Kidney (tissue), 14 donors: Measurements from ENCODE around the gene BRD2. TPM values are rescaled to one million over a fixed set of nuclear protein-coding genes. Genes with fewer than 3 reads are reported as not detected.

Source experiments
- DNase-seq, 5 donors: peaks; one replicate each; pipeline ENCODE4 v3.0.0-alpha.2; 2013 to 2020
- FAIRE-seq: peaks from 2 replicates; lab custom pipeline; 2012; peaks lifted over from hg19 to GRCh38; lab: Jason Lieb, UNC
- H3K27ac ChIP-seq, 2 donors: one replicate each; pipeline ENCODE4 v1.7.0; 2013; ENCODE audit warnings: low read depth in 2 of 2, low read length in 2 of 2, inconsistent platforms in 1 of 2
- H3K27me3 ChIP-seq: one replicate; pipeline ENCODE4 v1.7.1; 2013; ENCODE audit warnings: low read length, inconsistent platforms; ENCODE audit not compliant: control insufficient read depth, insufficient read depth
- H3K36me3 ChIP-seq, 3 donors: one replicate each; pipeline versions ENCODE4 v1.7.0 to v1.7.1; 2013; ENCODE audit warnings: low read length in 3 of 3, control low read depth in 1 of 3, inconsistent platforms in 1 of 3; ENCODE audit not compliant: insufficient read depth in 3 of 3, control insufficient read depth in 2 of 3
- H3K4me1 ChIP-seq, 3 donors: one replicate each; pipeline versions ENCODE4 v1.7.0 to v1.7.1; 2013; ENCODE audit warnings: low read length in 3 of 3, inconsistent platforms in 1 of 3, low read depth in 1 of 3; ENCODE audit not compliant: control insufficient read depth in 2 of 3, insufficient read depth in 2 of 3
- H3K4me3 ChIP-seq, 3 donors: one replicate each; pipeline versions ENCODE4 v1.7.0 to v1.8.1; 2013; ENCODE audit warnings: low read length in 3 of 3, control low read depth in 1 of 3, inconsistent platforms in 1 of 3
- H3K9ac ChIP-seq, 3 donors: one replicate each; pipeline versions ENCODE4 v1.7.0 to v1.7.1; 2013; ENCODE audit warnings: low read length in 3 of 3, control low read depth in 1 of 3, inconsistent platforms in 1 of 3
- H3K9me3 ChIP-seq, 3 donors: one replicate each; pipeline versions ENCODE4 v1.7.0 to v1.7.1; 2013; ENCODE audit warnings: low read length in 3 of 3, control low read depth in 1 of 3, inconsistent platforms in 1 of 3; ENCODE audit not compliant: control insufficient read depth in 2 of 3, insufficient read depth in 1 of 3
- CTCF ChIP-seq: IDR thresholded peaks from 3 replicates; pipeline ENCODE4 v1.5.1; 2012; ENCODE audit warnings: mild to moderate bottlenecking, moderate library complexity, borderline replicate concordance; ENCODE audit not compliant: insufficient read depth; ENCODE audit errors: extremely low read depth
- intact Hi-C: fragments of 100-400 bp; cut with DNase I; formaldehyde crosslinking; loops from one replicate; pipeline ENCODE4 v1.11.1; 2022
- polyA plus RNA-seq: library from polyadenylated mRNA; stranded (reverse); fragments of 350-450 nt; fragmentation: Illumina TruSeq; extraction: RNeasy Lipid Tissue Mini Kit (QIAGEN cat#74804); gene quantifications from one replicate; pipeline ENCODE4 v1.2.3, GENCODE V29; 2014; ENCODE audit warnings: low read depth, low replicate concordance; ENCODE audit not compliant: insufficient read depth
- total RNA-seq: library from RNA; stranded (reverse); fragmentation: NEBNext Ultra II Directional; extraction: Animal tissue kit (Norgen Biotek cat#: 25700); gene quantifications from one replicate; pipeline ENCODE4 v1.2.1, GENCODE V29; 2021
- donor health status: control.
- donor health status: control.
- donor health status: control.
- donor health status: control.
- donor health status: control.
- donor health status: DM: yes; HTN: yes; CAD: no.
- donor health status: Normal renal cell carcinoma (clear cell type).

The BRD2 gene
- total and polyA plus RNA-seq, 2 donors from 2014 or later: 73.9 to 184 TPM

GRCh38 chr6:32964776-32965175, 3.6 kb upstream of the BRD2 start:
- TF ChIP-seq CTCF: no peak
- intact Hi-C loops: no loop called here
- Histone ChIP-seq H3K27me3 (no peaks in the 10 kb centered on the region), H3K4me3 (no peak overlapping the region), H3K9ac (no peak overlapping the region), H3K27ac (no peak overlapping the region), H3K4me1 (peaks cover 10 to 16% (median 11%) of the 10 kb centered on the region in 3 donors), H3K36me3 (no peaks in the 10 kb centered on the region), H3K9me3 (no peaks in the 10 kb centered on the region)
- FAIRE-seq (no peak), DNase-seq (no peak)

- Histone ChIP-seq H3K27me3 (no peaks in the 10 kb centered on the region), H3K9ac (peak overlapping the region; percentile 63 to 100 (median 98)), H3K36me3 (peaks cover 0 to 1% (median 0%) of the 10 kb centered on the region in 3 donors), H3K4me3 (peak overlapping the region; percentile 81 to 99 (median 84)), H3K27ac (peak overlapping the region; percentile 100), H3K4me1 (peaks cover 10 to 16% (median 11%) of the 10 kb centered on the region in 3 donors), H3K9me3 (no peaks in the 10 kb centered on the region)
- TF ChIP-seq CTCF: peak; percentile 47
- intact Hi-C loops: no loop called here
- peak in 3 of 5 donors; percentile 40 to 84 (median 72) for DNase-seq
- no peak for FAIRE-seq
These were observed 973 bp upstream of the BRD2 start for GRCh38 chr6:32967151-32968091.

GRCh38 chr6:32968867-32969684, 682 bp downstream of the BRD2 start:
- Histone ChIP-seq H3K9me3 (no peaks in the 10 kb centered on the region), H3K36me3 (peaks cover 2 to 16% (median 2%) of the 10 kb centered on the region in 3 donors), H3K27me3 (no peaks in the 10 kb centered on the region), H3K27ac (peak overlapping the region; percentile 100), H3K9ac (peak overlapping the region; percentile 82 to 100 (median 99)), H3K4me3 (peak overlapping the region; percentile 86 to 99 (median 90)), H3K4me1 (peaks cover 10 to 13% (median 11%) of the 10 kb centered on the region in 3 donors)
- no peak for TF ChIP-seq CTCF
- intact Hi-C loops: no loop called here
- DNase-seq: peak; percentile 76 to 92 (median 91)
- FAIRE-seq: no peak
